Hematopoietic multipotent progenitor cell treated with erythropoietin and hydrocortisone succinate and interleukin-3 and kit ligand, for 6 days (in vitro differentiated cells): ENCODE results near the gene TRPM2.
A peak's percentile ranks its signal among the peaks of the same experiment; 100 is the strongest.

ENCODE experiments used
- DNase-seq: peaks from one replicate; pipeline ENCODE4 v3.0.0-alpha.2; 2015

Gene TRPM2

DNA sequence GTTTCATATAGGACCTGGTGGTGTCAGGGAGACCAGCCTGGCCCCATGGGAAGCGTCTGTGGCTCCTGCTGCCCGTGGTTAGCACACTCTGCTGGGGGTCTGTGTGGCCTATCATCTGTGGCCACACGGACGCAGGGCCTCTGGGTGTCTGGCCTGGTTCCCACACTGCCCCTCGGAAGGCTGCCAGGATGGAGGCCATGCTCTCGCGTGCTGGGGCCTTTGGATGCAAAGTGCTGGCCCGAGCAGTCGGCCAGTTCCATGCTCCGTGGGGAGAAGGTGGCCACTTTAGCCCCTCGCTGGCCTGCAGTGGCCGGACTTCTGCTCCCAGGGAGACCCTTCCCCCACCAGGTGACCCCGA is 81.1 kb downstream of the TRPM2 start:
- DNase-seq: no peak

DNA sequence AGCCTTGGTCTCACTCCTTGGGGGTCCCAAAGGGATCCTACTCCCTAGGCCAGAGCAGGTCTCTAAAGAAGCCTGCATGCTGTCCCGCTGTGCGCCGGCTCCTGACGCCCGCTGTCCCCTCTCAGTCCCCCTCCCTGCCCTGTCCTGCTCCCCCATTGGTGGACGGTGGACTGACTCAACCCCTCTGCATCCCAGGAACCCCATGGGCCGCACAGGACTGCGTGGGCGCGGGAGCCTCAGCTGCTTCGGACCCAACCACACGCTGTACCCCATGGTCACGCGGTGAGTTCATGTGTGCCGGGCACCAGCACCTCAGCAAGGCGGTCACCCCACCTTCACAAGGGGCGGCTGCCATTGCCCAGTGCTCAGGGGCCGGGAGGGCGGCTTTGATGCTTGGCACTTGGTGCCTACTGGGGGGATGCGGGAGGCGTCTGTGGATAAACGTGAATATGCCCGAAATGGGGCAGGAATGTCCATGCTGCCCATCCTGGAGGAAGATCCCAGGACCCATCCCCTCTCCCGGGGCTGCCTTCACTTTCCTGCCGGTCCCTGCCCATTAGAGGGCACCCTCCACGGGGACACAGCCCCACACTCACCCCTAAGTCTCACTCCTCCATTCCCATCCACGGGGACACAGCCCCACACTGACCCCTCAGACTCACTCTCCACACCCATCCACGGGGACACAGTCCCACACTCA is 81.7 kb downstream of the TRPM2 start:
- no peak for DNase-seq

DNA sequence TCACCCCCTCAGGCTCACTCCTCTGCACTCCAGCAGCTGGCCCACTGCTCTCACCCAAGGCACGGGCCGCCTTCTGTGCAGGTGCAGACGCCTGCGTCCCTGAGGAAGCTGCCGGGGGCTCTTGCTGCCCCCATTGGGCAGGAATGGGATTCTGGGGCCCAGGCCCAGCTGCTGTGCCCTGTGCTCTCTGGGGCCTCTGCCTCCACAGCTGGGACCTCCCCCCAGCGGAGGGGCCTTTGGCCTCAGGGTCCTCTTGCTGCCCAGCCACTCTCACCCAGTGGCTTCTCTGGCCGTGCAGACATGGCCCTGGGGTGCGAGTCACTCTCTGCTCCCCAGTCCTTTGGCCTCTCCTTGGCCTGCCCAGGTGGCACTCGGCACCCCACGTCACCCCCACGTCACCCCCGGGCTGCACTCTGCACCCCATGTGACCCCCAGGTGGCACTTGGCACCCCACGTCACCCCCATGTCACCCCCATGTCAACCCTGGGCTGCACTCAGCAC is 82.7 kb downstream of the TRPM2 start:
- no peak for DNase-seq

DNA sequence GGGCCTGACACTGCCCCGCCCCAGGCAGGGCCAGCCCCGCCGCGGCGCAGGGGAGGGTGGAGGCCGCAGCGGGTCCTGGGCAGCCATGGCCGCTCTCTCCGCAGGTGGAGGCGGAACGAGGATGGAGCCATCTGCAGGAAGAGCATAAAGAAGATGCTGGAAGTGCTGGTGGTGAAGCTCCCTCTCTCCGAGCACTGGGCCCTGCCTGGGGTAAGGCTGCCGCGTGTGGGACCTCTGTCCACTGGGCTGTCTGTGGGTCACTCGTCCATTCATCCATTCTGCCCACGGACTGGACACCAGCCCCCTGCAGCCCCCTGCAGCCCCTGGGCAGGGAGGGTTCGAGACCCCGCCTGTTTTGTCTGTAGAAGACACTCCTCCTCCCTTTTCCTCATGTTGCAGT is 83.5 kb downstream of the TRPM2 start:
- DNase-seq: no peak

DNA sequence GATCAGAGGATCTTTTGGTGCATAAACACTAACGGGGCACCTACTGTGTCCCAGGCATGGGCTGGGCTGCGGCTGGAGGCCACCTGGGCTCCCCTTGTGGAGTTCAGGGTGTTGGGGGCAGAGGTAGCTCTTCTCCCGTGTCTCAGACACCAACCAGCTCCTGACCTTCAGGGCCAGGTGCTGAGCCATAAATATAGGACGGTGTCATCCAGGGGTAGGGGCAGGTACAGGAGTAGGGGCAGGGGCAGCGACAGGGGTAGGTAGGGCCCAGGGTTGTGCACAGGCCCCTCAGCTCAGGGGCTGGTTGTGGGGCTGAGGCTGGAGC is 83.9 kb downstream of the TRPM2 start:
- DNase-seq: no peak

DNA sequence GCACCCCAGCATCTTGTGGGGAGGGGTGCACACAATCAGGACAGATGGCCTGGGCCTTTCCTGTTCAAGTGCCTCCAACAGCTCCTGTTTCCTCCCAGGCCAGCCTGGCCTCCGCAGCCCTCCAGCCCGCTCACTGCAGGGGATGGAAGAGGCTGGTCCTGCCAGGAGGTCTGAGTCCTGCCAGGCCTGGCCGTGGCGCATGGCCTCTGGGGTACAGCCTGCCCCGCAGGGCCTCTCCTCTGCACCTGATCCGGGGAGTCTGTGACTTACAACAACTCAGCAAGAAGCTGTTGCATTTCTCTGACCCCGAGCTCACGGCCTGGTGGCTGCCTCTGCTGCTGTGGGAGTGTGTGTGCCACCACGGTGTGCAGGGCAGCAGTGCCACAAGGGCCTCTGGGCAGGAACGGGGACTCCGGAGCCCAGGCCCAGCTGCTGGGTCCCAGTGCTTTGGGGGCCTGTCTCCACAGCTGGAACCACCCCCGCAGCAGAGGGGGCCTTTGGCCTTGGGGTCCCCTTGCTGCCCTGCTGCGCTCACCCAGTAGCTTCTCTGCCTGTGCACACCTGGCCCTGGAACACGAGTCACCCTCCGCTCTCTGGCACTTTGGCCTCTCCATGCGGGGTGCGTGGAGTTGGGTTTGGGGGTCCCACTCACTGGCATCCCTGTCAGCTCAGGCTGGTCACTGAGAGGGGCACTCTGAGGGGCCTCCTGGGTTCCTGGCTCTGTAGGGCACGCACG is 84.4 kb downstream of the TRPM2 start:
- DNase-seq: no peak

DNA sequence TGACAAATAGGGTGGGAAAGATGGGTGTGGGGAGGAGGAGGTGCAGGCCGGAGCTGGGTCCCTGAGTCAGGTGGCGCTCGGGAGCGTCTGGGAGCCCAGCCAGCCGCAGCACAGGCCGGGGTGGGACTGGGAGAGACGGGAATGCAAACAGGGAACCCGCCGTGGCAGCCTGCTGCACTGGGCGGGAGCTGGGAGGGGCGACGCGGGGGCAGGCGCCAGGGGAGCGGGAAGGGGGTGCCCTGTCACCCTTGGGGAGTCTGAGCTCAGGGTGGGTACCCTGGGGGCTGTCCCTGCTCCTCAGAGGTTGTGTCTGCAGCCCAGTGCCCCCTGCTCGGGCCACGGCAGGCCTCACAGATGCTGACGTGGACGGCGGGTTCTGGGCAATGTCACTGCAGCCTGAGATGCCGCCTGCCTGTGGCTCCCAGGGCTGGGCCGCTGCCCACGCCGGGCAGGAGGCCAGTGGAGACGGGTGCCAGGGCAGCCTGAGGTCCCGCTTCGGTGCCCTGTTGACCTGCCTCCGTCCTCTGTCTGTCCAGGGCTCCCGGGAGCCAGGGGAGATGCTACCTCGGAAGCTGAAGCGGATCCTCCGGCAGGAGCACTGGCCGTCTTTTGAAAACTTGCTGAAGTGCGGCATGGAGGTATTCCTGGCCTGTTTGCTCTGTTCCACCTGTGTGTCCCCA is 85.2 kb downstream of the TRPM2 start:
- DNase-seq: no peak

DNA sequence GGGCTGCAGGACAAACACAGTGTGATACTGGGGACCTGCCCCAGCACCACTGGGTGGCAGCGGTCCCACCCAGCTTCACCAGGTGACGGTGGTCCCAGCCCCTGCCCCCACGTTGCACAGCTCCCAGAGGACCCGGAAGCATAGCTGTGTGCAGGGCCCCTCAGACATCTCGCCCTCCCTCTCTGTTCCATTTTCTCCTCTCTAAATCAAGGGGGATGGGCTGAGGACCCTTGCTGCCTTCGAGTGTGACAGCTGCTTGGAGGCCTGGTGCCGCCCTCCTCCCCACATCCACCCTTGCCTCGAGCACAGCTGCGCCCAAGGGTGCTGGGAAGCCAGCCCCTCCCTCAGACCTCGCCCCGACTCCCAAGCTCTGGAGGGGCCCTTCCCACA is 85.8 kb downstream of the TRPM2 start:
- no peak for DNase-seq

DNA sequence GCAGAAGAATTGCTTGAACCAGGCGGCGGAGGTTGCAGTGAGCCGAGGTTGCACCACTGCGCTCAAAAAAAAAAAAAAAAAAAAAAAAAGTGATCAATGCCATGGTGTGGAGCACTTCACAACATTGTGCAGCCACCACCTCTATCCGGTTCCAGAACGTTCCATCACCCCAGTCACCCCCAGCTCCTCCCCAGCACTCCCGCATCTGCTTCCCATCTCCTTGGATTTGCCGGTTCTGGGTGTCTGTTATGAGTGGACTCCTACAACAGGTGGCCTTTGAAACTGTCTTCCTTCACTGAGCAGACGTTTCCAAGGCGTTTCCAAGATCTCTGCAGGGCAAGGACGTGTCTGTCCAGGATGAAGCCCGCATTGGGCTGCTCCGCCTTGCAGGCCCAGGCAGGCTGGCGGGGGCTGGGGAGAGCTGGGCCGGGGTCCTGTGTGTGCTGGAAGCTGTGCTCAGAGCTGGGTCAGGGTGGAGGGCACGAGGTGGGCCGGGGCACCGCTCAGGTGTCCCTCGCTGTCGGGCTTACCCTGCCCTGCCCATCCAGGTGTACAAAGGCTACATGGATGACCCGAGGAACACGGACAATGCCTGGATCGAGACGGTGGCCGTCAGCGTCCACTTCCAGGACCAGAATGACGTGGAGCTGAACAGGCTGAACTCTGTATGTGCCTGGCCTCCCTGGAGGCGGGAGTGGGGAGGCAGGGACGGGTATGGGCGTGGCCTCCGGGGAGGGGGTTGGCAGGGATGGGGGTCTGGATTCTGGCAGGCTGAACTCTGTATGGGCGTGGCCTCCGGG is 87.0 kb downstream of the TRPM2 start:
- no peak for DNase-seq

DNA sequence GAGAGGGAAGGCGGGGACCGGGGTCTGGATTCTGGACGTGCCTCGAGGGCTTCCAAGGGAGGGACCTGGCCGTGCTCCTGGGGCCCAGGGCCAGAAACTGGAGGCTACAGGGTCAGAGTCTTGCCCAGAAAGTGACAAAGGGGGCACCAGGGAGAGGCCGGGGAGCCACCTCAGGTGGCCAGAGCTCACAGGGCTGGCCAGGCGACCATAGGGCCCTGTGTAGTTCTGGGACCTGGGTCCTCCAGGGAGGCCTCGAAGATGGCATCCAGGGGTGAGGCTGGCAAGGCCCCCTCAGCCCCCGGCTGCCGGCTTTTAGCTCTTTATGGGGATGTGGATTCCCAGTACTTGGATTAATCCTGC is 87.6 kb downstream of the TRPM2 start:
- no peak for DNase-seq

DNA sequence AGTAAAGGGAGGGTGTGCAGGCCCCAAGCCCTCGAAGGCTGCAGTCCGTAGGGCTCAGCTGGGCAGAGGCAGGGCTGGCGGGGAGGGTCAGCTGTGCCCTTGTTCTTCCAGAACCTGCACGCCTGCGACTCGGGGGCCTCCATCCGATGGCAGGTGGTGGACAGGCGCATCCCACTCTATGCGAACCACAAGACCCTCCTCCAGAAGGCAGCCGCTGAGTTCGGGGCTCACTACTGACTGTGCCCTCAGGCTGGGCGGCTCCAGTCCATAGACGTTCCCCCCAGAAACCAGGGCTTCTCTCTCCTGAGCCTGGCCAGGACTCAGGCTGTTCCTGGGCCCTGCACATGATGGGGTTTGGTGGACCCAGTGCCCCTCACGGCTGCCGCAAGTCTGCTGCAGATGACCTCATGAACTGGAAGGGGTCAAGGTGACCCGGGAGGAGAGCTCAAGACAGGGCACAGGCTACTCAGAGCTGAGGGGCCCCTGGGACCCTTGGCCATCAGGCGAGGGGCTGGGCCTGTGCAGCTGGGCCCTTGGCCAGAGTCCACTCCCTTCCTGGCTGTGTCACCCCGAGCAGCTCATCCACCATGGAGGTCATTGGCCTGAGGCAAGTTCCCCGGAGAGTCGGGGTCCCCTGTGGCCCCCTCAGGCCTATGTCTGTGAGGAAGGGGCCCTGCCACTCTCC is 88.3 kb downstream of the TRPM2 start:
- DNase-seq: no peak

DNA sequence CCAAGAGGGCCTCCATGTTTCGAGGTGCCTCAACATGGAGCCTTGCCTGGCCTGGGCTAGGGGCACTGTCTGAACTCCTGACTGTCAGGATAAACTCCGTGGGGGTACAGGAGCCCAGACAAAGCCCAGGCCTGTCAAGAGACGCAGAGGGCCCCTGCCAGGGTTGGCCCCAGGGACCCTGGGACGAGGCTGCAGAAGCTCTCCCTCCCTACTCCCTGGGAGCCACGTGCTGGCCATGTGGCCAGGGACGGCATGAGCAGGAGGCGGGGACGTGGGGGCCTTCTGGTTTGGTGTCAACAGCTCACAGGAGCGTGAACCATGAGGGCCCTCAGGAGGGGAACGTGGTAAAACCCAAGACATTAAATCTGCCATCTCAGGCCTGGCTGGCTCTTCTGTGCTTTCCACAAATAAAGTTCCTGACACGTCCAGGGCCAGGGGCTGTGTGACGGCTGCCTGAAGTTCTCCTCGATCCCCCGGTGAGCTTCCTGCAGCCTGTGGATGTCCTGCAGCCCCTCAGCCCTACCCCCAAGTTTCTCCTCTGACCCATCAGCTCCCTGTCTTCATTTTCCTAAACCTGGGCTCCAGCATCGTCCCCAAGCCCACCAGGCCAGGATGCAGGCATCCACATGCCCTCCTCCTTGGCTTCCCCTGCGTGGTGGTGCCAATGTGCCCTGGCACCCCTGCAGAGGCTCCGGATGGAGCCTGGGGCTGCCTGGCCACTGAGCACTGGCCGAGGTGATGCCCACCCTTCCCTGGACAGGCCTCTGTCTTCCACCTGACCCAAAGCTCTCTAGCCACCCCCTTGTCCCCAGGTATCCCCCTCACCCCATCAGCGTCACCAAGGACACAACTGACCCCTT is 89.1 kb downstream of the TRPM2 start:
- no peak for DNase-seq

DNA sequence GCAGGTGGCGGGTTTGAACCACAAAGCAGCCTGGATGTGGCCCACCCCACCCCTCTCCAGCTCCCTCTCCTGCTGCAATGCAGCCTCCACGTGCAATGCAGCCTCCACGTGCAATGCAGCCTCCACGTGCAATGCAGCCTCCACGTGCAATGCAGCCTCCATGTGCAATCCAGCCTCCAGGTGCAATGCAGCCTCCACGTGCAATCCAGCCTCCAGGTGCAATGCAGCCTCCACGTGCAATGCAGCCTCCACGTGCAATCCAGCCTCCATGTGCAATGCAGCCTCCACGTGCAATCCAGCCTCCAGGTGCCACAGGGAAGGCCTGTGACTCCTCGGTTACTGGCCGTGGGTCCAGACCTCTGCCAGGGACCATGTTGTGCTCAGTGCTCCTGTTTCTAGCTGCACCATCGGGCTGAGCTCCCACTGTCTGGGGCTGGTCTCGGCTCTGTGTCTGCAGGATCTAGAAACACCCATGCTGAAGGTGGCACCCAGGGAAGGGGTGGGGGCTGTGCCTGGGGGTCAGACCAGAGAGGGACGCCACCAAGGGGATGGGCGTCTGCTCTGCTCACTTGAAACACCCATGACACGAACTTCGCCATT is 90.0 kb downstream of the TRPM2 start:
- no peak for DNase-seq

DNA sequence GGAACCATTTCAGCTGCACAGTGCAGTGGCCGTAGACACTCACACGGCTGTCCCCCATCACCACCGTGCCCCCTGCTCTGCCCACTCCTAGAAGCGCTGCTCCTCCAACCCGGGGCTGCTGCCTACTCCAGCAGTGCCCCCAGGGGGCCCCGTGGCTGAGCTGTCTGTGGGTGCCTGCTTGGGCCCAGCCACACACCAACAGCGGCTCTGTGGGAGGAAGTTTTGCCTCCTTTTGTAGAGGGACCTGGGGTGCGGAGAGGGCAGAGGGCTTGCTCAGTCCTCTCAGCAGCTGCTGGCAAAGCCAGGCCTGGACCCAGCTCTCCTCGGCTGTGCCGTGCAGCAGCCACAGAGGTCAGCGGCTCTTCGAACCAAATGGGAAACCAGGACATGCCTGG is 90.5 kb downstream of the TRPM2 start:
- no peak for DNase-seq

DNA sequence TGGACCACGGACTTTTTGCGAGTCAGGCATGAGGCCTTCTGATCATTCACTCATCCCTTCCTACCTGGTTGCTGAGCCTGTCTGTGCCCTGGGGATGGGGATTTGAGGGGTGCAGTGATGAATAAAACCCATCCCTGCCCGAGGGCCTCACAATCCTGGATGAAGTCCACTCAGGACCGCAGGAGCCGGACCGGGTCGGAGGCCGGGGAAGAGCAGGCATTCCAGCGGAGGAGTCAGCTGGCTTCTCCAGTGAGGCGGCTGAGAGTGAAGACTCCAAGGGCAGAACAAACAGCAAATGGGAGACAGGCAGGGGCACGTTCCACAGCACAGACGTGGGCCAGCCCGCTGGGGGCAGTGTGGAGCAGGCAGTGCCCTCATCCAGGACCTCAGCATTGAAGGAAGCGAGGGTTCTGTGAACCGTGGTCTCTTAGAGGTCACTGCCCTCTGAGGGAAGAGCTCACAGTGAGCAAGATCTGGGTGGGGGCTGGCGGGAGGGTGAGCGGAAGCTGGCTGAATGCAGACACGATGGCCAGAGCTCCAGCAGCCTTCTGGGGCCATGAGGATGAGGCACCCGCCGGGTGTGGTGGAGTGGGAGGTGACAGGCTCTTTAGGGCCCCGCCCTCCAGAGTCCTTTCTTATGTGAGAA is 91.0 kb downstream of the TRPM2 start:
- DNase-seq: no peak

DNA sequence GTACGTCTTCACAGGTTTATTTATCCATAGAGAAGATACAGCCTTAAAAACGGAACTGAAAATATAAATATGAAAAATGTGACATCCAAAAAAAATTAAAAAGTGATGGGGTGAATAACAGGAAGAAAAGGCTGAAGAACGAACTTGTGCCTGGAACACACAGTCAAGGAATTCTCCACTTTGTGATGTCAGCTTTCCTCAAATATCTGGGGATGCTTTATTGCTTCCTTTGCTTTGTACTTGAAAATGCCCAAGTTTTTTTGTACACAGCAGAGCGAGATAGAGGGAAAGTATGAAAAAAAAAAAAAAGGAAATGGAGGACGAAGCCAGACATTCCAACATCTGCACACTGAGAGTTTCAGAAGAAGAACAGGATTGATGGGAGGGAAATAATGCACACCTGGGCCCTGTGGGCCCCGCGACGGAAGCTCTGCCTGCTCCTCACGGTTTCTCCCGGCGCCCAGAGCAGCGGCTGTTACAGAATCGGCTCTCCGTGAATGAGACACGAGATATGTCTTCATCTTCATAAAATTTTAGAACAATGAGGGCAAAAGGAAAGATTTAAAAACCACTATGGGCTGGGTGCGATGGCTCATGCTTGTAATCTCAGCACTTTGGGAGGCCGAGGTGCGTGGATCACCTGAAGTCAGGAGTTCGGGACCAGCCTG is 91.9 kb downstream of the TRPM2 start:
- no peak for DNase-seq

DNA sequence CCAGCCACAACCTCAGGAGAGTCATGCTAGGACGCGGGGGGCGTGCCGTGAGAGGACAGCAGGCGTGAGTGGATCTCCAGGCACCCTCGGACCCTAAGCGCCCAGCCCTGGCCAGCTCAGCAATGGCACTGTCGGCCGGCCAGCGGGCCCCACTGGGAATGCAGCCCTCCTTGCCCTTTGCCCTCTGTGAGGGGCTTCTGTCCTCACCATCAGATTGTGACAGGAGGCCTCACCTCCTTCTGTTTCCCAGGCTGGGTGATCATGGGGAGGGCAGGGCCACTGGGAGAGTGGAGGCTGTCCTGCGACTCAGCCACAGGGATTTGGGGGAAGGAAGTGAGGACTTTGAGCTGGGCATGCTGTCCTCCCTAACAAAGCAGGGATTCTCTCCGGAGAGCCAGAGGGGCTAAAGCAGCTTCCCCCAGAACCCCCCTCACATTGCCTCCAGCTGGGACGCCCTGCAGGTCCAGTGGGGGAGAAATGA is 95.3 kb downstream of the TRPM2 start:
- DNase-seq: no peak

DNA sequence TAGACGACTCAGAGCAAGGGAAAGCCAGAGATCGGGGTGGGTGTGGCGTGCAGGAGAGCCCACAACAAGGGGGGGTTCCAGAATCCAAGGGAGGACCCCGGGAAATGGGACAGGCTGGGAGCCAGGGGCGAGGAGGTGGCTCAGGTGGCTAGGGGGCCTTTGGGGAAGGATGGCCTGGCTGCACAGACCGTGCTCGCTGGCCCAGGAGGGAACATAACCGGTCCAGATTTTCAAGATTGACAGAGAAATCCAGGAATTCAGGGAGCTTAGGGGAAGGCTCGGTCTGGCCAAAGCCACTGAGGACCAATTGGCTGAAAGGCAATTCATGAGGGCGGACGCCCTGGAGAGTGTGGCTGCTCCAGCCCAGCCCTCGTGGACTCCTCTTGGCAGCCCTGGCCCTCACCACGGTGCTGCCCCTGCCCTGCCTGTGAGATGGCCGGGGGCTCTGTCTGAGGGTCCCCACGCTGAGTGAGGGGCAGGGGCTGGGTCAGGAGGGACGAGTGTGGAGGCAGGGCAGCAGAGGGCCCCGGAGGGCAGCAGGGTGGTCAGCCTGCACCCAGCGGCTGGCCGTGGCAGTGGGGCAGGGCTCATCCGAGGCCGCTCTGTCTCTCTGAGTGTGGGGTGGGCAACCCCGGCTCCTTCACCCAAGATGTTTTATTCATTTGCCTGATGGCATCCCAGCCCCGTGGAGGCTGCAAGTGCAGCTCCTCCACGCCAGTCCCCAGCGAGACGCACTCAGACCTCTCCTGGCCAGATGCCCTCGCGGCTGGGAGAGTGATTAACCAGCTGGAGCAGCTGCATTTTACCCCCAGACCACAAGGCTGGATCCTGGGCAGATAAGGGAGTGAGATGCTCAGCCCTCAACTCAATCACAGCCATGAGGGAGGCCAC is 96.3 kb downstream of the TRPM2 start:
- peak; percentile 18 for DNase-seq

DNA sequence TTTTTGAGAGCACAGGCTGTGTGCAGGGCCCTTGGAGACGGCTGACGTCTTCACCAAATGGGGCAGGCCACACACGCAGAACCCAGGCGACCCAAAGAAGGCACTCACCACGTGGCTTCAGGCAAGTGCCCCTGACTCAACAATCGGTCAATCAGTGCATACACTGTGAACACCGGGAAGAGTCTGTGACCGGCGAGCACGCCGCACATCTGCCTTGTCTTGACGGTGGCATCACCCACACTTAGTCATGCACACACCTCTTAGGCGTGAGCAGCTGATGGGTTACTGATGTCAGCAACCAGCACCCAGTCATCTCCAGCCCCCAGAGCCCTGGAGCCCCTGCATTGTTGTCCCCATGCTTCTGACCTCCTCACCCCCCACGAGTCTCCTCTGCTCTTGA is 97.0 kb downstream of the TRPM2 start:
- DNase-seq: no peak
